GM10248 (cell line): Measurements from ENCODE around the gene DAGLA.

Source experiments
- CTCF ChIA-PET: fragments of 300-600 bp; sonication (Branson Sonifier 250); formaldehyde crosslinking; extraction: SDS; loops from one replicate; lab custom pipeline; 2021; ENCODE audit warnings: antibody characterized with exemption; lab: Yijun Ruan, JAX
- POLR2A ChIA-PET: fragments of 350-650 bp; sonication (Branson Sonifier 250); formaldehyde crosslinking; extraction: SDS; loops from one replicate; lab custom pipeline; 2020; ENCODE audit warnings: antibody characterized with exemption; lab: Yijun Ruan, JAX
- DNase-seq: peaks from one replicate; pipeline ENCODE4 v3.0.0; 2012; ENCODE audit errors: extremely low spot score
- TF ChIP-seq, protein P1 (sequence below): IDR thresholded peaks from 2 replicates; pipeline ENCODE4 v1.5.1; 2012; ENCODE audit warnings: mild to moderate bottlenecking, low read depth; ENCODE audit errors: extremely low read depth, missing control alignments, control extremely low read depth

DAGLA gene

DNA sequence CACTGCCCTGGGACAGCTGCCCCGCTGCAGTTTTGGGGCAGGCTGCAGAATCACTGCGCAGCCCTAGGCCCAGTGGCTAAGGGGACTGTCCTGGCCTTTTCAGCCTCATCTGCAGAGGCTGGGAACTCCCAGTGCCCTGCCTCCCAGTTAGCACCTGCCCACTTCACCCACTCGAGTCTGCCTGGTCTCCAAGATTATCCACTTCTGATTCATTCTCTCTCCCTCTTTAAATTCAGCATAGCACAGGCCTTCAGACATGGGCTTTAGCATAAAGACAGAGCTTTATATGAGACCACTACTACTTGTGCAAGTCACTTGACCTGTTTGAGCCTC, 8.9 kb downstream of the DAGLA start:
- no peak for DNase-seq
- CTCF ChIA-PET = no interaction called here
- TF ChIP-seq, protein P1, sequence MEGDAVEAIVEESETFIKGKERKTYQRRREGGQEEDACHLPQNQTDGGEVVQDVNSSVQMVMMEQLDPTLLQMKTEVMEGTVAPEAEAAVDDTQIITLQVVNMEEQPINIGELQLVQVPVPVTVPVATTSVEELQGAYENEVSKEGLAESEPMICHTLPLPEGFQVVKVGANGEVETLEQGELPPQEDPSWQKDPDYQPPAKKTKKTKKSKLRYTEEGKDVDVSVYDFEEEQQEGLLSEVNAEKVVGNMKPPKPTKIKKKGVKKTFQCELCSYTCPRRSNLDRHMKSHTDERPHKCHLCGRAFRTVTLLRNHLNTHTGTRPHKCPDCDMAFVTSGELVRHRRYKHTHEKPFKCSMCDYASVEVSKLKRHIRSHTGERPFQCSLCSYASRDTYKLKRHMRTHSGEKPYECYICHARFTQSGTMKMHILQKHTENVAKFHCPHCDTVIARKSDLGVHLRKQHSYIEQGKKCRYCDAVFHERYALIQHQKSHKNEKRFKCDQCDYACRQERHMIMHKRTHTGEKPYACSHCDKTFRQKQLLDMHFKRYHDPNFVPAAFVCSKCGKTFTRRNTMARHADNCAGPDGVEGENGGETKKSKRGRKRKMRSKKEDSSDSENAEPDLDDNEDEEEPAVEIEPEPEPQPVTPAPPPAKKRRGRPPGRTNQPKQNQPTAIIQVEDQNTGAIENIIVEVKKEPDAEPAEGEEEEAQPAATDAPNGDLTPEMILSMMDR = no peak
- POLR2A ChIA-PET = no interaction called here

DNA sequence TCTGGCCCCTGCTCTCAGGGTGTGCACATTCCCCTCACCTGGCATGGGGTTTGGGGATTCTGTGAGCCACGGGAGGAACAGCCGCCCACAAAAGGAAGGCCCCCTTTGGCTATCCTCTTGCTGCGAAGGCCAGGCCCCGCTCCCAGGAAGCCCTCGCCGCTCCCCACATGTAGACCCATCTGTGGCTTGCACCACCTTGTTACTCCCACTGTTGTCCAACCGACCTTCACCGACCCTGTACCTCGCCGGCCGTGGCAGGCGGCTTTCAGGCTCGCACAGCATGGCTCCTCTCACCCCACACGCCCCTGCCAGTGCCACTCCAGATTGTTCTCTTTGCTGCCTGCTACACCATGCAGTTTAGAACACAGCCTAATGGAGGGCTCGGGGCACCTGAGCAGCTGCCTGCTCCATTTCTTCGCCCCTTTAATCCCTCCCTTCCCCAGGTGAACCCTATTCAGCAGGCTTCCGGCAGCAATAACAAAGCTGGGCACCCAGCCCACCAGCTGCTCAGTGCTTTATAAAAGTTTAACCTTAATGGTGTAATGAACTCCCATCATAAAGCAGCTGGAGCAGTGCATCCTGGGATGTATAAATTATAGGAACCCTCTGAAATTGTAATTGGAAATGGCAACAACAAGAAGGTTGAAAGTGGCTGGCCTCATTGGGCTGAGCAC, 10.7 kb downstream of the DAGLA start:
- DNase-seq = no peak
- TF ChIP-seq, protein P1 = no peak
- CTCF ChIA-PET = interaction anchor here (1.3 kb wide), 1 partner anchor 42 kb away, joined by 5 read pairs; no protein-coding TSS in a partner anchor
- POLR2A ChIA-PET = no interaction called here

DNA sequence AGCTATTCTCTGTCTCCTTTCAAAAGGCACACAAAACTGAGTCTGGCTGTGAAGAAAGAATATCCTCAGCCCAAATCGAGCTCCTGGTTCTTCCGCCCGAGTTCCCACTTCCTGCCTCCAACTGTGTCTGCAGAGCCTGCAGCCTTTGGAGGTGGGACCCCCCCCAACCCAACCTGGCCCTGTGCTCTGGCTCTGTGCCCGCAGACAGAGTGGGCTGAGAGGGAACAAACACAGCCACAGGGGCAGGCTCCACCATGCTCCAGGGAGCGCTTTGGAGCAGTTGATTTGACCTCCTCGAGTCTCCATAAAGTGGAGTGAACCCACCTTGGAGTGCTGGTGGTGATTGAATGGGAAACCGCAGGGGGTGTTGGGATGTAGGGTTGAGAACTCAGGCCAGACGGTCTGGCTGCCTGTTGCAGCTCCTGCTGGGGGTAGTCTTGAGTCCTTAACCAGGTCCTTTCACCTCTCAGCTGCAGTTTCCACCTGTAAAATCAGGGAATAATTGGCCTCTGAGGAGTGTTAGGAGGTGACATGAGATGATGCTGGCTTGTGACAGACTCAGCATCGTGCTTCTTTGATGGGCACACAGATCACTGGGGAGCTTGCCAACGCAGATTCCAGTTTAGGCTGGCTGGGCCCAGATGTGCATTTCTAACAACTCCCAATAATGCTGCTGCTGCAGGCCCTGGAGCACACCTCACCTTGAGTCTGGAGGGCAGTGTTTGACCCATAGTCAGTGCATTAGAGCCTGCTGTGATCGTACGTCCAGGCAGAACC, 11.4 kb downstream of the DAGLA start:
- DNase-seq = no peak
- ChIA-PET CTCF (interaction anchor here (1.3 kb wide), 1 partner anchor 42 kb away, joined by 5 read pairs; no protein-coding TSS in a partner anchor), POLR2A (no interaction called here)
- TF ChIP-seq, protein P1 = no peak

DNA sequence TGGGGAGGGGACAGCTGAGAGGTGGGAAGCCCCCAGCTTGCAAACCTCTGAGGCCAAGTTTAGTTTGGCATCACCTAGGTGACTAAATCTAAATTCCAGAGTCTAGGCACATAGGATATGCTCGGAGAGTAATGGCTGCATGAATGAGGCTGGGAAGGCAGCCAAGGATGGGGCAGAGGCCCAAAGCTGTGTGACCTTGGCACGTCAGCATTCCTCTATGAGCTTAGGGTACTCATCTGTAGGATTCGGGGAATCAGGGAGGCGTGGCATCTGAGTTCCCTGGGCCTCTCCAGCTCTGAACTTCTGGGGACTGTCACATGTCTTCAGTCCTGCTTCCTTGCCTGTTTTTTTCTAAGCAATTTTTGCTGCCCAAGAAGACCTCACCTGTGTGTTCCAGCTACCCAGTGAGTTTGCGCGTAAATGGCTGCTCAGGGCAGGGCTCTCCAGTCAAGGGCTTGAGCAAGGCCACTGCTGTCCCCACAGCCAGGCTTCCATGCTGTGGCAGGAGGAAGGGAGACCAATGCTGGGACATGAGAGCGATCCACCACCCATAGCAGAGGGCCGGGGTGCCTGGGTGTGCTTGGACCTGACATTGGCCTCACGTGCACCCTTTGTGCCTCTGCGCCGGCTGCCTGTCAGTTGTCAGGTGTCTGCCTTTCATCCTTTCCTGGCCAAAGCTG, 13.9 kb downstream of the DAGLA start:
- TF ChIP-seq, protein P1 = no peak
- ChIA-PET CTCF (interaction anchor here (0.8 to 2.4 kb wide), 5 partner anchors 10 to 594 kb away, joined by 3 to 8 read pairs (median 3); no protein-coding TSS in a partner anchor), POLR2A (no interaction called here)
- DNase-seq = no peak

DNA sequence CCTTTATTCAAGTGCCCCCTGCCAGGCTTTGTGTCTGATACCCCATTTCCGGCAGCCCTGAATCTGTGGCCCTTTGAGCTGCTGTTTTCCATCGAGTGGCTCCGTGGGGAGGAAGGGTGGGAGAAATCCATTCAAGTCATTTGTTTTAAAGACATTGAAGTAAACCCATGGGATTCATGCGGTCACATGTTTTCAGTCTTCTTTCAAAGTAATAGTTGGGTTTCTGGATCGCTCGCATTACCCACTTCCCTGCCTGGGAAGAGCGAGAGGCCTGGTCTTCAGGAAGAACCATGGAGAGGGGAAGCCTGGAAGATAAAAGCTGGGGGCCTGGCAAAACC, 14.4 kb downstream of the DAGLA start:
- CTCF ChIA-PET = interaction anchor here (0.8 to 2.4 kb wide), 5 partner anchors 10 to 593 kb away, joined by 3 to 8 read pairs (median 3); no protein-coding TSS in a partner anchor
- TF ChIP-seq, protein P1 = no peak
- DNase-seq = no peak
- POLR2A ChIA-PET = no interaction called here

DNA sequence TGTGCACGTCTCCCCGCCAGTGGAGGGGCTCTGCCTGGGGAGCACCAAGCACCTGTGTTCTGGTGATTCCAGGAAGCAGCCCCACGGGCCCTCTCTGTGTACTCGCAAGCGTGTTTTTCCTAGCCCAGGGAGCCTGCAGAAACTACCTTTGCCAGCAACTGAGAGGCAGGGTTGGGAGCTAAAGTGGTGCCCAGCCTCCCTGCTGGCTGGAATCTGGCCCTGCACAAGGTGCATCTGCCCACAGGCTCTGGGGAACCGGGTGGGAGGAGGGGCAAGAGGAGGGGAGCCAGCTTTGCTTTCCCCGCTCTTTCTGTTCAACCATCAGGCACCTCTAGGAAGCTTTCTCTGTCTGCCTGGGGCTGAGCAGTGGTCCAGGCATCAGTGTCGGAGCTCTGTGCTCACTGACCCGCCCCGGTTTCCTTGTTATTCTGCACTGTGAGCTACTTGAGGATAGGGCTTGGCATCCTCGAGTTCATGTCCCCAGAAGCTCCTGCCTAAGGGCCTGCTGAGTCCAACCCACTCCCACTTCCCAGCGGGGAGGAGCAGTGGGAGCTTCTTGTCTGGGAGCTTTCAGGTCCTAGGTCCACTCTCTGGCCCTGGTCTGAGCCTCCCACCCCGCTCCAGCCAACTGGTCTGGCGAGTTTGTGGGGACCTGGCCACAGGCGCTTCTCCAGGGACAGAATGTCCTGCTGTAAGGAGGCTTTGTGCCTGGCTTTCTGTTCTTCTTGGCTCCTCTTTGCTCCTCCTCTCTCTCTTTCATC, 14.9 kb downstream of the DAGLA start:
- TF ChIP-seq, protein P1 = no peak
- DNase-seq = no peak
- POLR2A ChIA-PET = no interaction called here
- CTCF ChIA-PET = interaction anchor here (0.8 to 2.4 kb wide), 5 partner anchors 9 to 592 kb away, joined by 3 to 8 read pairs (median 3); no protein-coding TSS in a partner anchor
